GM11168 (cell line): ENCODE results near the gene NUDT1.

ENCODE experiments used
- in situ Hi-C: fragments of 300-500 bp; cut with MboI; formaldehyde crosslinking; loops from one replicate; pipeline ENCODE4 v1.12.0; 2022; ENCODE audit warnings: low sequenced_read_pairs; ENCODE audit not compliant: unreplicated experiment

Gene NUDT1

GRCh38 chr7:2222516-2222915, 19.5 kb upstream of the NUDT1 start:
- in situ Hi-C loops = no loop called here

GRCh38 chr7:2223321-2223720, 18.7 kb upstream of the NUDT1 start:
- in situ Hi-C loops = no loop called here

GRCh38 chr7:2224491-2224928, 17.5 kb upstream of the NUDT1 start:
- in situ Hi-C loops = no loop called here

GRCh38 chr7:2224934-2225333, 17.1 kb upstream of the NUDT1 start:
- in situ Hi-C loops = no loop called here

GRCh38 chr7:2225336-2225735, 16.7 kb upstream of the NUDT1 start:
- in situ Hi-C loops = no loop called here

GRCh38 chr7:2225830-2226229, 16.2 kb upstream of the NUDT1 start:
- in situ Hi-C loops = no loop called here

- in situ Hi-C loops = no loop called here
These were observed 14.3 kb upstream of the NUDT1 start for GRCh38 chr7:2227699-2228098.

- in situ Hi-C loops = no loop called here
These were observed 13.1 kb upstream of the NUDT1 start for GRCh38 chr7:2228921-2229320.

GRCh38 chr7:2229467-2229866, 12.6 kb upstream of the NUDT1 start:
- in situ Hi-C loops = no loop called here

- in situ Hi-C loops = no loop called here
These were observed 11.8 kb upstream of the NUDT1 start for GRCh38 chr7:2230226-2230625.

GRCh38 chr7:2230882-2231281, 11.1 kb upstream of the NUDT1 start:
- in situ Hi-C loops = no loop called here

GRCh38 chr7:2231992-2232765, 9.8 kb upstream of the NUDT1 start:
- in situ Hi-C loops = no loop called here

GRCh38 chr7:2232766-2233520, 9.1 kb upstream of the NUDT1 start, which contains the start of gene MAD1L1:
Gene MAD1L1 (minus strand): TSS chr7:2232945. CDS start chr7:2230133, 2,812 bp downstream.
- in situ Hi-C loops = no loop called here

GRCh38 chr7:2233926-2234325, 8.1 kb upstream of the NUDT1 start:
- in situ Hi-C loops = no loop called here

- in situ Hi-C loops = no loop called here
These were observed 4.9 kb upstream of the NUDT1 start for GRCh38 chr7:2237109-2237602.

- in situ Hi-C loops = no loop called here
These were observed 2.8 kb upstream of the NUDT1 start for GRCh38 chr7:2239242-2239641.

- in situ Hi-C loops = no loop called here
These were observed 759 bp downstream of the NUDT1 start for GRCh38 chr7:2242541-2243429.

- in situ Hi-C loops = no loop called here
These were observed 1.4 kb downstream of the NUDT1 start for GRCh38 chr7:2243458-2243857.

- in situ Hi-C loops = no loop called here
These were observed 2.5 kb downstream of the NUDT1 start for GRCh38 chr7:2244404-2244995.
